GM18520 (cell line): ENCODE measurements around the gene LSS.
"Not testable (repeated sequence)": the region's sequence is repeated elsewhere in the genome, so short reads cannot be mapped to it uniquely, and the experiment has no call there.

ENCODE experiments used
- ATAC-seq: cut with Tn5 transposase; IDR thresholded peaks from one replicate; pipeline ENCODE4 v1.9.1; 2021; ENCODE audit not compliant: unreplicated experiment

Gene LSS

GRCh38 chr21:46246345-46246744 lies 17.8 kb upstream of the LSS start:
- no peak for ATAC-seq

GRCh38 chr21:46245213-46245915 lies 16.8 kb upstream of the LSS start:
- ATAC-seq = no peak

- no peak for ATAC-seq
Observed at GRCh38 chr21:46244602-46245001, 16.0 kb upstream of the LSS start.

GRCh38 chr21:46243960-46244361 lies 15.4 kb upstream of the LSS start:
- no peak for ATAC-seq

GRCh38 chr21:46243325-46243724 lies 14.8 kb upstream of the LSS start:
- ATAC-seq = no peak

GRCh38 chr21:46241577-46241976 lies 13.0 kb upstream of the LSS start:
- not testable (repeated sequence) for ATAC-seq

- no peak for ATAC-seq
Observed at GRCh38 chr21:46239817-46240325, 11.3 kb upstream of the LSS start.

GRCh38 chr21:46237474-46237873 lies 8.9 kb upstream of the LSS start:
- no peak for ATAC-seq

GRCh38 chr21:46234436-46234950 lies 5.9 kb upstream of the LSS start:
- ATAC-seq = no peak

- no peak for ATAC-seq
Observed at GRCh38 chr21:46229923-46230260, 1.3 kb upstream of the LSS start.

- ATAC-seq = peak; percentile 17
Observed at GRCh38 chr21:46229133-46229922, 754 bp upstream of the LSS start.

- ATAC-seq = no peak
Observed at GRCh38 chr21:46227811-46228344, 696 bp downstream of the LSS start.

GRCh38 chr21:46226920-46227599 lies 1.5 kb downstream of the LSS start:
- no peak for ATAC-seq

GRCh38 chr21:46226146-46226545 lies 2.4 kb downstream of the LSS start:
- ATAC-seq = no peak

- ATAC-seq = not testable (repeated sequence)
Observed at GRCh38 chr21:46223661-46224060, 4.9 kb downstream of the LSS start.

GRCh38 chr21:46223217-46223616 lies 5.4 kb downstream of the LSS start:
- ATAC-seq = no peak

GRCh38 chr21:46222436-46223116 lies 6.0 kb downstream of the LSS start:
- ATAC-seq = no peak

GRCh38 chr21:46221664-46222435 lies 6.7 kb downstream of the LSS start:
- no peak for ATAC-seq

GRCh38 chr21:46220847-46221246 lies 7.7 kb downstream of the LSS start:
- ATAC-seq = no peak

GRCh38 chr21:46220275-46220810 lies 8.2 kb downstream of the LSS start:
- no peak for ATAC-seq
